Activated T-cell treated with anti-CD3 and anti-CD28 coated beads for 4 hours (primary cell): ENCODE data around the gene AMY2A.
"Not testable (repeated sequence)": the region's sequence is repeated elsewhere in the genome, so short reads cannot be mapped to it uniquely, and the experiment has no call there.

Experiments
- DNase-seq: peaks from one replicate; pipeline ENCODE4 v3.0.0-alpha.2; 2020

AMY2A gene

DNA sequence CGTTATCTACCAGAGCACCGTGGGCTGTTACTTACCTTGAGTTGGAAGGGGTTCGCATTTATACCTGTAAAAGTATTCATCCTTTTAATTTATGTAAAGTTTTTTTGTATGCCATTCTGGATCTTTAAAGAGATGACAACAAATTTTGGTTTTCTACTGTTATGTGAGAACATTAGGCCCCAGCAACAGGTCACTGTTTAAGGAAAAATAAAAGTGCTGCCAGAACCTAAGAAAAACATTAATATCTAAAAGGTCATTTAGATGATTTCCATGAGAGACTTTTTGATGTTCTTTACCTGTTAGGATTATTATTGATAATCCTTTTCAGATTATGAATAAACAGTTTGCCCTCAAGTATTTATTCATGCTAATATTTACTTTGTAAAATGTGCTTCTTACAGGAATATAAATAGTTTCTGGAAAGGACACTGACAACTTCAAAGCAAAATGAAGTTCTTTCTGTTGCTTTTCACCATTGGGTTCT is at the start of gene AMY2A:
Gene AMY2A, plus strand, starts transcription at position 434 of the 484 bp plus-strand sequence. Its CDS starts 14 bp downstream, at position 448.
- DNase-seq, result not testable (repeated sequence)

DNA sequence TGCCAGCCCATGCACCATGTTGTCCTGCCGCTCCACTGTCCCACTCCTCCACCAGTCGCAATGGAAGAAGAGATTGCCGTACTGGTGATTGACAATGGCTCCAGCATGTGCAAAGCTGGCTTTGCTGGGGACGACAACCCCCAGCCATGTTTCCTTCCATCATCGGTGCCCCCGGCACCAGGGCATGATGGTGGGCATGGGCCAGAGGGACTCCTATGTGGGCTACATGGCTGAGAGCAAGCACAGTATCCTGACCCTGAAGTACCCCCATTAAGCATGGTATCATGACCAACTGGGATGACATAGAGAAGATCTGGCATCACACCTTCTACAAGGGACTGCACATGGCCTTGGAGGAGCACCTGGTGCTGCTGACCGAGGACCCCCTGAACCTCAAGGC is 47.7 kb upstream of the AMY2A start:
- DNase-seq, result no peak

DNA sequence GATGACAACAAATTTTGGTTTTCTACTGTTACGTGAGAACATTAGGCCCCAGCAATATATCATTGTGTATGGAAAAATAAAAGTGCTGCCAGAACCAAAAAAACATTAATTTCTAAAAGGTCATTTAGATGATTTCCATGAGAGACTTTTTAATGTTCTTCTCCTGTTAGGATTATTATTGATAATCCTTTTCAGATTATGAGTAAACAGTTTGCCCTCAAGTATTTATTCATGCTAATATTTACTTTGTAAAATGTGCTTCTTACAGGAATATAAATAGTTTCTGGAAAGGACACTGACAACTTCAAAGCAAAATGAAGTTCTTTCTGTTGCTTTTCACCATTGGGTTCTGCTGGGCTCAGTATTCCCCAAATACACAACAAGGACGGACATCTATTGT is 45.9 kb upstream of the AMY2A start, which contains the start of gene AMY2B:
Gene AMY2B, plus strand, starts transcription at position 301 of the 400 bp plus-strand sequence. Its CDS starts 14 bp downstream, at position 315.
- DNase-seq, result not testable (repeated sequence)

DNA sequence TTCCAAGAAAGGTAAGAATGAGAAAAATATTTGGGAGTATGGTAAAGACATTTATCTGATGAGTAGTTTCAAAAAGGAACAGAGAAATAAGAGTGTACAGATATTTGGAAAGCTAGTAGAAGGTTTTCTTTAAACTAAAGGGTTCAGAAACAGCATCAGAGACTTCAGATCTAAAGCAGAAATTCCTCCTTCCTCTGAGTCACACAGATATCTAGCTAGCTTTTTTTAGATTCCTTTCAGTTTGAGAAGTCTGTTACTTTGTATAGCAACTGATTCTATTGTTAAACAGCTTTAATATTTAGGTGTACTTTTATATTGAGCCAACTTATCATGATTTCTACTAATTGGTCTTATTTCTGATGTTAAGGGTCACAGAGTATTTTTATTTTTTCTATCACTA is 41.2 kb upstream of the AMY2A start:
- no peak for DNase-seq

DNA sequence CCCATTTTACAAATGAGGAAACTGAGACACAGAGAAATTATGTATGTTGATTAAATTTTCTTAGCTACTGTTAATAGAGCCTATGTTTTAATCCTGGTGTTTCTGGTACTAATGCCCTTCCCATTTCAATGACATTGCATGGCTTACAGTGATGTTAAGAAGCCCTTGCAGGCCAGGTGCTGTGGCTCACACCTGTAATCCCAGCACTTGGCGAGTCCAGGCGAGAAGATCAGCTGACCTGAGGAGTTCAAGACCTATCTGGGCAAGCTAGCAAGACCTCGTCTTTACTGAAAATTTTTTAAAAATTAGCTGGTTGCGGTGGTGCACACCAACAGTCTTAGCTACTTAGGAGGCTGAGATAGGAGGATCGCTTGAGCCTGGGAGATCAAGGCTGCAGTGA is 40.4 kb upstream of the AMY2A start:
- not testable (repeated sequence) for DNase-seq

DNA sequence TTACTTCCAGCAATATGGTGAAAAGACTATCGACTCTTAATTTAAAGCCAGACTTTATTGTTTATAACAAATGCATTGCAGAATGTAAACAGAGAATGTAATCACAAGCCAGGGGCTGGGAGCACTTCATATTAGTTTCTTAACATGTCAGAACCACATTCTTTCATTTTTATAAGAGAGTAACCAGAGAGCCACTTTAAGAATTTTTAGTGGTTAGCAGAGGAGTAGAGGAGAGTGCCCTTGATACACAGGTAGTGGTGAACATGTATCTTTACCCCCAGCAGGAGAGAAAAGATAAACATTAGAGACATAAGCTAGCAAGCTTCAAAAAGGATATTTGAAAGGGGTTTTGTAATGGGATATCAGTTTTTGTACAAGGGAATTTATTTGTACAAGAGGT is 34.8 kb upstream of the AMY2A start:
- DNase-seq, result no peak

DNA sequence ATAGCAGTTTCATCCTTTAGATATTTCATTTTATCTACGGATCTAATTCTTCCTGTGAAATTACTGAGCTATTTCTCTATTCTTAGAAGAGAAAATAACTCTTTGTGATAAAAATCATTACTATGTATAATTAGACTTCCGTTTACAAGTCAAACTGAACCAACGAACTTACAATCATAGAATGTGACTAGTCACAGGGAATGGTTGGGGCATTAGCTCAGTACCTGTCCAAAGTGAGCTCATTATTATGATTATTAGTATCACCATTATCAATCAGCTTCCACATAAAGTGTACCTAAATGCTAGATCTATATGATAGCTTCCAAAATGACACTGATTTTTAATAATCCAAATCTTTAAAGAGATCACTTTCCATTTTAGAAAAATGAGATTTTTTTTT is 33.3 kb upstream of the AMY2A start:
- no peak for DNase-seq

DNA sequence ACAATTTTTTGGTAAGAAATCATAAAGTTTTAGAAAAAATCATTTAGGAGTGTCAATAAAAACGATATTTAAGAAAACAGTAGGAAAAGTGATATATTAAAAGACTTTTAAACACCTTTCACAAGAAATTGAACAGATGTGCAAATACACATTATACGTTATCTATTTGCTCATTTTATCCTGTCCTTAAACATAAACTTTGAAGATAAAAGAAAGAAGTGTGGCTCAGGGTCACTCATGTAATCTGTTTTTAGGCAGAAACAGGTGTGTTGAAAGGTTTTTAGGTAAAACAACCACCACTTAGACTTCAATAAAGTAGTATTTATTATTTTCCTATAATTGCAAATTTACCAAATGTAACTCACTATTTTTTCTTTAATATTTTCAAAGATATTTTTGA is 32.7 kb upstream of the AMY2A start:
- no peak for DNase-seq

DNA sequence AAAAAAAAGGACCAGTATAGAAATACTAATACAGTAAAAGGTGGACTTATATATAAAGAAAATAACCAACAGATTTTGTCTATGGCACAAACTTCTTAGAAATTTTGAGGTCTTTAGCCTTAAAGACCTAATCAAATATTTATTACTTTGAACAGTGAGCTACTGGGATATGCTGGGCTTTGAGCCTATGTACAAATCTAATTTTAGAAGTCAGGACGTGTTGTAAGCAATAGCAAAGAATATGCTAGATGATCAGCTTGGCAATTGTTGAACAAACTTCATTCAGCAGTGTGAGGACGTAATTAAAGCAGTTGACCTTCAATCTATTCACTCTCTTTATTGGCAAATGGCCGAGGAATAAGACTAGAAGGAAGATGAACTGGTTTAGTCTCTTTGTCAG is 14.5 kb upstream of the AMY2A start:
- not testable (repeated sequence) for DNase-seq

DNA sequence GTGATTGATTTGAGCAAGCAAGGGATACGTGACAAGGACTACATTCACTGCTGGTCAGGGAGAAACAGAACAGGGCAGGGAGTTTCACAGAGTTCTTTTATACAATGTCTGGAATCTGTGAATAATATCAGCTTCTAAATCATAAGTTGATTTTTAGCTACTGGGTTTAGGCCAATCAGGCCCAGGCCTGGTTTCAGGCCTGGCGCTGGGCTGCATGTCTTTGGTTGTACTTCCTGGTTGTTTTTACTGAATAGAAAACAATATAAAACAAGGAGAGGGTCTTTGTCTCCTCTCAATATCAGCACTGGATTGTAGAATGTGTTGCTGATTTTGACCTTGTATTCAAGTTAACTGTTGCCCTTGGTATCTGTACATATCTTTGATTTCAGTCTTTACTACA is 865 bp upstream of the AMY2A start:
- no peak for DNase-seq

DNA sequence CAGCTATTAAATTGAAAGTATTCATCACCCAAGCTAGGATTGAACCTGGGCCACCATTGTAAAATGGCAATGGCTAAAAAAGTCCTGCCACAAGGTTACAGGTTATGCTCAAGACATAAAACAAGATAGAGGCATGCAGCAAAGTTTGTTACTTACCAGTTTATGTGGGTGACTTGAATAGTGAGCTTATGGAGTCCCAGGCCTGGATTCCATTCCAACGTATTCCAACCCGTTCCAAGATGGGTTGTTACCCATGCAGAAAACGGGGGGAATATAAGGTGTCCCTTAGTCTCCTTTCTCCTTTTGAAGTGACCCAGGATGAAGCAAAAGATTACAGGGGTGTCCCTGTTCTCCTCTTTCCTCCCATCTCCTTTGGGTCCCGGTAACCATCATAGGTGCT is 10.2 kb downstream of the AMY2A start:
- DNase-seq, result not testable (repeated sequence)

DNA sequence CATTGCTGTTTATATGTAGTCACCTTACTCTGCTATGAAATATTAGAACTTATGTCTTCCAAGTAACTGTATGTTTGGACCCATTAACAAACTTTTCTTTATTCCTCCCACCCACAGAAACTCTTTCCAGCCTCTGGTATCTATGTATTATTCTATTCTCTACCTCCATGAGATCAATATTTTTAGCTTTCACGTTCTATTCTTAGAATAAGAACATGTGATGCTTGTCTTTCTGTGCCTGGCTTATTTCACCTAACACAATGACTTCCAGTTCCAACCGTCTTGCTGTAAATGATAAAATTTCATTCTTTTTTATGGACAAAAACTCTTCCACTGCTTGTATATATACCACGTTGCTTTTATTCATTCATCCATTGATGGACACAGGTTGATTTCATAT is 24.0 kb downstream of the AMY2A start:
- not testable (repeated sequence) for DNase-seq

DNA sequence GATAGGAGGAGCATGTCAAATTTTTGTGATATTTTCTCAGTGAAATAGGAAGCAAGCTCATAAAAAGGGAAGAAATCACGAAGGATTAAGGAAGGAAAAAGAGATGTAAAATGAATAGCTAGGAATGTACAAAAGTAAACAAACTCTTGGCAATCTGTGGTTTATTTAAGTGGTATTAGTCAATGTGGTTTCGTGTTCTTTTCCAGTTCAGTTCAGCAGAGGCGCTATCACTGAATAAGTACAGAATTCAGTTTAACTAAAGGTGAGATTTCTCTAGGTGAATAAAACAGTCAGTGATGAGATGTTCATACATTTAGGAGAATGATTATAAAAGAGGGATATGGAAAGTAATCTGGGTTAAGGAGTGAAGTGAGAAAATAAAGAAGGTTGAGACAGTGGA is 26.7 kb downstream of the AMY2A start:
- DNase-seq, result not testable (repeated sequence)

DNA sequence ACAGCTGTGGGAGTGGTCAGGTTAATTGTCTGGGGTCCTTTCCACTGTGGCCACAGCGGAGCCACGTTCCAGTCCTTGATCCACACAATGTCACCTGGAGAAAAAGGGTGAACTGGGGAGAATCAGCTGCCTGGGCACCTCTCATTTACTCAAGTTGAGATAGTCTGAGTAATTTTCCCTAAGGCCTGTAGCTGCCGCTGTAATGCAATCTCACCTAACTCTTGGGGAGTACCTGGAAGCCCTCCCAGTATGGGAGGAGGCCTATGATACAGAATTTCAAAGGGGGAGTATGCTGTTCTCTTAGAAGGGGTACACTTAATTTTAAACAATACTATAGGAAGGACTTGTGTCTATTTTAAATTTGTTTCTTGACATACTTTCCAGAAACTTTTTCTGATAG is 33.1 kb downstream of the AMY2A start:
- DNase-seq, result not testable (repeated sequence)

DNA sequence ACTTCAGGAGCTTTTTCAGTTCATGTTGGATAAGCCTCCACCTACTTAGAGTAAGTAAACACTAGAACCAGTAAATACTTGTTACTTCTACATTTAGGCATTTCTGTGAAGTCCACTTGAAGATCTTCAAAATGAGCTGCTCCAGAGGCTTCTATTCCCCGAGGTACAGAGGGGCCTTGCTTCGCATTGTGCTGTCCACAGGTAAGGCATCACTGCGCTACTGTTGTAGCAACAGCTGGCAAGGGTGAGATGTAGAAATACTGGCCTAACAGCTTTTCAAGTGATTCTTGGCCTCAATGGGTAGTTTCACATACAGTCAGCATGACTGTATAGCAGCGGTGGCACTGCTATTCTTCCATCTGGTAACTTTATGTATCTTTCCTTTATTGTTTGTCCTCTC is 33.7 kb downstream of the AMY2A start:
- not testable (repeated sequence) for DNase-seq

DNA sequence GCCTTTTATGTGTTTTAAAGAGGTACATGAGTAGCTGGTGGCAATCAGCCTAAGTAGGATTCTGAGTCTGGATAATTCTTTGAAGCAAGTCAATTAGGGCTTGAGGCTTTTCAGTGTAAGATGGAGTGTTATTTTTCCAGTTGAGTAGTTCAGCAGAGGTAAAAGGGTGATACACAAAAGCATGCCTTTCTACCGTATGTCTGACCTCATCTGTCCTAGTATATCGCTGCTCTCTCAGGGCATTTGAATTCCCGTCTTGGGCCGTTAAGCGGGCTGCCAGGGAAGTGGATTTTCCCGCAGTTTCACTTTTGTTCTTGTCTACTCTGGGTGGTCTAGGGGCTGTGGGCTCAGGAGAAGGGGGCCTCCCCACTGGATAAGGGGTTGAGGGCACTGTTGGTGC is 36.9 kb downstream of the AMY2A start:
- DNase-seq, result not testable (repeated sequence)

DNA sequence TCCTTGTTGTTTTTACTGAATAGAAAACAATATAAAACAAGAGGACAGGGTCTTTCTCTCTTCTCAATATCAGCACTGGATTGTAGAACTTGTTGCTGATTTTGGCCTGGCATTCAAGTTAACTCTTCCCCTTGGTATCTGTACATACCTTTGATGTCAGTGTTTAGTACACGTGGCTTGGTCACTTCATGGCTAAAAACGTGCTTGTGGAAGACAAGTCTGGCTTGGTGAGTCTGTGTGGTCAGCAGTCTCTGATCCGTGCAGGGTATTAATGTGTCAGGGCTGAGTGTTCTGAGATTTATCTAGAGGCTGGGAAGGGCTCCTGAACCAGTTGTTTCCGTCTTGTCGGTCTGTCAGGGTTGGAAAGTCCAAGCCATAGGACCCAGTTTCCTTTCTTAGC is 38.2 kb downstream of the AMY2A start, which contains the start of gene AMY1A:
Gene AMY1A, plus strand, starts transcription at position 301 of the 400 bp plus-strand sequence. CDS start 571 bp downstream, outside the sequence.
- DNase-seq, result not testable (repeated sequence)
